Fibroblast of the aortic adventitia (primary cell): ENCODE data around the gene PTP4A2. TPM values are rescaled to one million over a fixed set of nuclear protein-coding genes. Genes with fewer than 3 reads are reported as not detected.
A peak's percentile ranks its signal among the peaks of the same experiment; 100 is the strongest.
"Not testable (repeated sequence)": the region's sequence is repeated elsewhere in the genome, so short reads cannot be mapped to it uniquely, and the experiment has no call there.

Experiments used
- DNase-seq: peaks from one replicate; pipeline ENCODE4 v3.0.0-alpha.2; 2010; ENCODE audit warnings: low read depth
- H3K4me3 ChIP-seq: 2 replicates; pipeline ENCODE4 v1.5.1; 2011; ENCODE audit warnings: low read depth, mild to moderate bottlenecking, control low read depth, low read length, moderate library complexity
- total RNA-seq: library from RNA; depleted of rRNA; stranded (reverse); fragments of >200 nt; gene quantifications from 2 replicates; pipeline ENCODE4 v1.2.3, GENCODE V29; 2012; ENCODE audit warnings: low replicate concordance
- TF ChIP-seq, protein P1 (sequence below): IDR thresholded peaks from 2 replicates; pipeline ENCODE4 v1.5.1; 2011; ENCODE audit warnings: mild to moderate bottlenecking, low read length, control low read depth, inconsistent platforms; ENCODE audit not compliant: insufficient read depth

PTP4A2 gene
- total RNA-seq, 1 donor = 692 TPM

DNA sequence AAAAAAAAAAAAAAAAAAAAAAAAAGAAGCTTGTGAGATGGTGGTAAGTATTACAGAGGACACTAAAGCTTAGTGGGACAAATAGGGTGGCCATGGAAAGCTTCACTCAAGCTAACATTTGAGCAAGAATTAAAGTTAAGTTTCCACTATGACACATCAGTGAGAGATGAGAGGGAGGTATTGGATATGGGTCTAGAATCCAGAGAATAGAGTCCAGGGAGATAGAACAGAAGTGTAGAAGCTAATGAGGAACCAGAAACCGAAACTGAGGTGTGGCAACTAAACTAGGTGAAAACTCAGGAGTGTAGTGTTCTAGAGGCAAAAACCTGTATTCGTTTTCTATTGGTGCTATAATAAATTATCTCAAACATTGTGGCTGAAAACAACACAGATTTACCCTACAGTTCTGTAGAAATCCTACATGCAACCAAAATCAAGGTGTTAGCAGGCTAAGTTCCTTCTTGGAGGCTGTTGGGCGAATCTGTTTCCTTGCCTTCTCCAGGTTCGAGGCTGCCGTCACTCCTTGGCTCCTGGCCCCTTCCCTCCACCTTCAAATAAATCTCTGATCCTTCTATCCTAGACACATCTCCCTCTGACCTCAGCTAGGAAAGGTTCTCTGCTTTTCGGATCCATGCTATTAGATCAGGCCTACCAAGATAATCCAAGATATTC lies 36.2 kb downstream of the PTP4A2 start:
- TF ChIP-seq, protein P1, sequence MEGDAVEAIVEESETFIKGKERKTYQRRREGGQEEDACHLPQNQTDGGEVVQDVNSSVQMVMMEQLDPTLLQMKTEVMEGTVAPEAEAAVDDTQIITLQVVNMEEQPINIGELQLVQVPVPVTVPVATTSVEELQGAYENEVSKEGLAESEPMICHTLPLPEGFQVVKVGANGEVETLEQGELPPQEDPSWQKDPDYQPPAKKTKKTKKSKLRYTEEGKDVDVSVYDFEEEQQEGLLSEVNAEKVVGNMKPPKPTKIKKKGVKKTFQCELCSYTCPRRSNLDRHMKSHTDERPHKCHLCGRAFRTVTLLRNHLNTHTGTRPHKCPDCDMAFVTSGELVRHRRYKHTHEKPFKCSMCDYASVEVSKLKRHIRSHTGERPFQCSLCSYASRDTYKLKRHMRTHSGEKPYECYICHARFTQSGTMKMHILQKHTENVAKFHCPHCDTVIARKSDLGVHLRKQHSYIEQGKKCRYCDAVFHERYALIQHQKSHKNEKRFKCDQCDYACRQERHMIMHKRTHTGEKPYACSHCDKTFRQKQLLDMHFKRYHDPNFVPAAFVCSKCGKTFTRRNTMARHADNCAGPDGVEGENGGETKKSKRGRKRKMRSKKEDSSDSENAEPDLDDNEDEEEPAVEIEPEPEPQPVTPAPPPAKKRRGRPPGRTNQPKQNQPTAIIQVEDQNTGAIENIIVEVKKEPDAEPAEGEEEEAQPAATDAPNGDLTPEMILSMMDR = no peak
- no peak overlapping the region for H3K4me3 ChIP-seq
- no peak for DNase-seq

- no peak overlapping the region for H3K4me3 ChIP-seq
- TF ChIP-seq, protein P1 = no peak
- no peak for DNase-seq
These were observed 37.4 kb downstream of the PTP4A2 start for GRCh38 chr1:31900790-31901189.

- H3K4me3 ChIP-seq = no peak overlapping the region
- peak; percentile 25 for DNase-seq
- TF ChIP-seq, protein P1 = no peak
These were observed 40.6 kb downstream of the PTP4A2 start for GRCh38 chr1:31897526-31898100.

DNA sequence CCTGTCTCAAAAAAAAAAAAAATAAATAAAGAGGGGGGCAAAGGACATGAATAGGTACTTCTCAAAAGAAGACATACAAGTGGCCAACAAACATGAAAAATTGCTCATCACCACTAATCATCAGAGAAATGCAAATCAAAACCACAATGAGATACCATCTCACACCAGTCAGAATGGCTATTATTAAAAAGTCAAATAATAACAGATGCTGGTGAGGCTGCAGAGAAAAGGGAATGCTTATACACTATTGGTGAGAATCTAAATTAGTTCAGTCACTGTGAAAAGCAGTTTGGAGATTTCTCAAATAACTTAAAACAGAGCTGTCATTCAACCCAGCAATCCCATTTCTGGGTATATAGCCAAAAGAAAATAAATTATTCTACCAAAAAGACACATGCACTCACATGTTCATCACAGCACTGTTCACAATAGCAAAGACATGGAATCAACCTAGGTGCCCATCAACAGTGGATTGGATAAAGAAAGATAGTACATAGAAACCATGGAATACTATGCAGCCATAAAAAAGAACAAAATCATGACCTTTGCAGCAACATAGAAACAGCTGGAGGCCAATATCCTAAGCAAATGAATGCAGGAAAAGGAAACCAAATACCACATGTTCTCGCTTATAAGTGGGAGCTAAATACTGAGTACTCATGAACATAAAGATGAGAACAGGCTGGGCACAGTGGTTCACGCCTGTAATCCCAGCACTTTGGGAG lies 42.5 kb downstream of the PTP4A2 start:
- DNase-seq, H3K4me3 ChIP-seq: not testable (repeated sequence)

DNA sequence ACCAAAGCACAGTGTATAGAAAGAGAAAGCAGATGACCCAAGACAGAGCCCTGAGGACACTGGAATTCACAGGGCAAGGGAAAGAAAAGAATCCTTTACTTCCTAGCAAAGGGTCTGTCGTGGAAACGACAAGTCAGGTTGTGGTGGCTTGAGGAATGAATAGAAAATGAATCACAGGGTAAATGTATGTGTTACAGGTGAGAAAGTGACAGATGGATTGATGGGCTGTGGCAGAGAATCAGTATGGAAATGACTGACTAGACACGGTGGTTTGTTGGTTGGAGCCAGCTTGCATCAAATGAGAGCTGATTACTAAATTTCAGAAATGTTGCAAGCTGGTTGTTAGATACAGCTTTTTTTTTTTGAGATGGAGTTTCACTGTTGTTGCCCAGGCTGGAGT lies 46.9 kb downstream of the PTP4A2 start:
- DNase-seq = no peak
- no peak overlapping the region for H3K4me3 ChIP-seq
- TF ChIP-seq, protein P1 = no peak

GRCh38 chr1:31888291-31888690 lies 49.9 kb downstream of the PTP4A2 start:
- TF ChIP-seq, protein P1 = no peak
- no peak for DNase-seq
- H3K4me3 ChIP-seq = no peak overlapping the region

- H3K4me3 ChIP-seq = no peak overlapping the region
- peak; percentile 41 for DNase-seq
- TF ChIP-seq, protein P1 = no peak
These were observed 51.3 kb downstream of the PTP4A2 start for GRCh38 chr1:31886866-31887265.
